Spleen (tissue), 7 donors: Measurements from ENCODE around the gene NHLH1.

Source experiments
- POLR2A ChIP-seq, 3 donors: fragments of 450-650 bp; IDR thresholded peaks; one replicate each; pipeline ENCODE4 v1.5.1; 2017; ENCODE audit warnings: antibody characterized with exemption in 3 of 3, mild to moderate bottlenecking in 1 of 3
- POLR2AphosphoS5 ChIP-seq, 3 donors: sonication (generic); formaldehyde crosslinking; IDR thresholded peaks; one replicate each; pipeline ENCODE4 v1.5.1; 2017; ENCODE audit warnings: antibody characterized with exemption in 3 of 3
- TF ChIP-seq, protein P1 (sequence below), 11 experiments: fragments of 200-600 bp in 7 of 11; fragments of 450-650 bp in 4 of 11; sonication (generic) in 4 of 11; IDR thresholded peaks in 8 of 11; conservative IDR thresholded peaks in 3 of 11; 1 replicate in 7 of 11; 2 replicates in 4 of 11; pipeline versions ENCODE4 v1.4.0 to v1.8.0; 2016 to 2021; ENCODE audit warnings: antibody characterized with exemption in 11 of 11, inconsistent platforms in 4 of 11, mild to moderate bottlenecking in 1 of 11
- donor health status: DM: no; HTN: no; CAD: no; lungs with moderate emphysema.
- donor health status: DM: no; HTN: no; CAD: no.
- donor health status: DM: no; HTN: no; CAD: no.

DNA sequence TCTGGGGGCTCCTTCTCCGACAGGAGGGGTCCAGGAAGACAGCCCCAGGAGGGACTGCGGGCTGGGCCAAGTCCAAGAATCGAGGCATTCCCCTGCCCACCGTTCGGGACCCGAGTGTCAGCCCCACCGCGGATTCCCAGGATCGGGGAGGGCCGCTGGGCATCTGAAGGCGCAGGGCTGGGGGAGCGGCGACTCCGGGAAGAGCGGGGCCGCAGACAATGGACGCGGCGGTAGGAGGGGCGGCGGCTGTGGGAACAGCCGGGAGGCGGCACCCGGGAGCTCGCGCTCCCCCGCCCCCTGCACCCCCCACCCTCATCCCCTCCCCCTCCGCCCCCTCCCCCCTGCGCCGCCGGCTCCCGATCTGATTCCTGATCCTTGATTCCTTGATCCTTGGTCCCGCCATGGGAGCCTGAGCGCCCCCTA is 33.4 kb downstream of the NHLH1 start, which contains the start of gene VANGL2:
- TF ChIP-seq, protein P1, sequence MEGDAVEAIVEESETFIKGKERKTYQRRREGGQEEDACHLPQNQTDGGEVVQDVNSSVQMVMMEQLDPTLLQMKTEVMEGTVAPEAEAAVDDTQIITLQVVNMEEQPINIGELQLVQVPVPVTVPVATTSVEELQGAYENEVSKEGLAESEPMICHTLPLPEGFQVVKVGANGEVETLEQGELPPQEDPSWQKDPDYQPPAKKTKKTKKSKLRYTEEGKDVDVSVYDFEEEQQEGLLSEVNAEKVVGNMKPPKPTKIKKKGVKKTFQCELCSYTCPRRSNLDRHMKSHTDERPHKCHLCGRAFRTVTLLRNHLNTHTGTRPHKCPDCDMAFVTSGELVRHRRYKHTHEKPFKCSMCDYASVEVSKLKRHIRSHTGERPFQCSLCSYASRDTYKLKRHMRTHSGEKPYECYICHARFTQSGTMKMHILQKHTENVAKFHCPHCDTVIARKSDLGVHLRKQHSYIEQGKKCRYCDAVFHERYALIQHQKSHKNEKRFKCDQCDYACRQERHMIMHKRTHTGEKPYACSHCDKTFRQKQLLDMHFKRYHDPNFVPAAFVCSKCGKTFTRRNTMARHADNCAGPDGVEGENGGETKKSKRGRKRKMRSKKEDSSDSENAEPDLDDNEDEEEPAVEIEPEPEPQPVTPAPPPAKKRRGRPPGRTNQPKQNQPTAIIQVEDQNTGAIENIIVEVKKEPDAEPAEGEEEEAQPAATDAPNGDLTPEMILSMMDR (IDR thresholded peaks at IDR 0.05 in 8 of 11, conservative IDR thresholded peaks at IDR 0.05 in 3 of 11) = peak in 2 of 11 experiments; percentile 17 to 18
- TF ChIP-seq POLR2AphosphoS5 (IDR thresholded peaks at IDR 0.05) (peak; percentile 29 to 63 (median 51)), POLR2A (IDR thresholded peaks at IDR 0.05) (no peak)
